ENCODE measurements around the gene TTLL9.

Gene TTLL9

GRCh38 chr20:31963889-31964288 is 93.5 kb downstream of the TTLL9 start:
- no peak for DNase-seq (ENCODE audit: low read depth in 1 of 2, low spot score in 1 of 2)
- no peak overlapping the region for H3K27ac ChIP-seq (replicated peaks)
- TF ChIP-seq GABPA (IDR thresholded peaks at IDR 0.05; ENCODE audit: low read depth): no peak
- no peak for TF ChIP-seq REST (IDR thresholded peaks at IDR 0.05; ENCODE audit: insufficient replicate concordance, low read depth)
- no peak for TF ChIP-seq SPI1 (IDR thresholded peaks at IDR 0.05; ENCODE audit: borderline replicate concordance, low read depth)
- TF ChIP-seq POLR2AphosphoS5 (IDR thresholded peaks at IDR 0.05; ENCODE audit: low read depth): no peak
- TF ChIP-seq CTCF (IDR thresholded peaks at IDR 0.05; ENCODE audit: insufficient read depth, low read length): no peak
- no peaks in the 10 kb centered on the region for H3K27me3 ChIP-seq (ENCODE audit: insufficient read depth, poor library complexity, severe bottlenecking)
- no peak overlapping the region for H3K4me3 ChIP-seq (replicated peaks; ENCODE audit: insufficient read depth, low read length)

GRCh38 chr20:31966991-31967655 is 96.7 kb downstream of the TTLL9 start:
- H3K4me3 ChIP-seq (replicated peaks; ENCODE audit: insufficient read depth, low read length): no peak overlapping the region
- TF ChIP-seq SPI1 (IDR thresholded peaks at IDR 0.05; ENCODE audit: borderline replicate concordance, low read depth) (no peak), GABPA (IDR thresholded peaks at IDR 0.05; ENCODE audit: low read depth) (no peak), CTCF (IDR thresholded peaks at IDR 0.05; ENCODE audit: insufficient read depth, low read length) (no peak), REST (IDR thresholded peaks at IDR 0.05; ENCODE audit: insufficient replicate concordance, low read depth) (no peak), POLR2AphosphoS5 (IDR thresholded peaks at IDR 0.05; ENCODE audit: low read depth) (no peak)
- peaks cover 10% of the 10 kb centered on the region for H3K27me3 ChIP-seq (ENCODE audit: insufficient read depth, poor library complexity, severe bottlenecking)
- H3K27ac ChIP-seq (replicated peaks): no peak overlapping the region
- no peak for DNase-seq (ENCODE audit: low read depth in 1 of 2, low spot score in 1 of 2)

GRCh38 chr20:31967830-31968249 is 97.4 kb downstream of the TTLL9 start, which contains the start of gene XKR7:
Gene XKR7 (plus strand): TSS chr20:31968151. CDS start chr20:31968176, 25 bp downstream.
- no peak within 1 kb of the TSS for H3K27ac ChIP-seq (replicated peaks)
- H3K4me3 ChIP-seq (replicated peaks; ENCODE audit: insufficient read depth, low read length): peak within 1 kb of the TSS; percentile 54

More at GRCh38 chr20:31967830-31968249, 97.4 kb downstream of the TTLL9 start, which contains the start of gene XKR7:
- peak; percentile 47 to 58 for DNase-seq (ENCODE audit: low read depth in 1 of 2, low spot score in 1 of 2)
- peaks cover 10% of the 10 kb centered on the region for H3K27me3 ChIP-seq (ENCODE audit: insufficient read depth, poor library complexity, severe bottlenecking)
- TF ChIP-seq GABPA (IDR thresholded peaks at IDR 0.05; ENCODE audit: low read depth) (no peak), SPI1 (IDR thresholded peaks at IDR 0.05; ENCODE audit: borderline replicate concordance, low read depth) (peak; percentile 77), POLR2AphosphoS5 (IDR thresholded peaks at IDR 0.05; ENCODE audit: low read depth) (no peak), CTCF (IDR thresholded peaks at IDR 0.05; ENCODE audit: insufficient read depth, low read length) (no peak), REST (IDR thresholded peaks at IDR 0.05; ENCODE audit: insufficient replicate concordance, low read depth) (no peak)

Measured in HL-60 (cell line).